ENCODE results near the gene SGK1.

Gene SGK1

GRCh38 chr6:134346932-134347545 is 29.1 kb upstream of the SGK1 start:
- no peak for TF ChIP-seq CTCF (IDR thresholded peaks at IDR 0.05; ENCODE audit: low read depth, low read length, missing control alignments)
- Histone ChIP-seq H3K27ac (no peak overlapping the region), H3K36me3 (replicated peaks) (no peaks in the 10 kb centered on the region), H3K4me3 (ENCODE audit: low read depth, low read length) (no peak overlapping the region), H3K27me3 (replicated peaks) (no peaks in the 10 kb centered on the region)
- in situ Hi-C loops (cut with HindIII; ENCODE audit: low pct_ligation_motif_present, low sequenced_read_pairs): no loop called here
- no peak for DNase-seq

GRCh38 chr6:134345789-134346188 is 27.9 kb upstream of the SGK1 start:
- H3K27ac ChIP-seq: no peak overlapping the region
- no peak for DNase-seq
- H3K27me3 ChIP-seq (replicated peaks): no peaks in the 10 kb centered on the region
- in situ Hi-C loops (cut with HindIII; ENCODE audit: low pct_ligation_motif_present, low sequenced_read_pairs): no loop called here
- no peaks in the 10 kb centered on the region for H3K36me3 ChIP-seq (replicated peaks)
- H3K4me3 ChIP-seq (ENCODE audit: low read depth, low read length): no peak overlapping the region
- TF ChIP-seq CTCF (IDR thresholded peaks at IDR 0.05; ENCODE audit: low read depth, low read length, missing control alignments): no peak

GRCh38 chr6:134343066-134343465 is 25.2 kb upstream of the SGK1 start:
- no peaks in the 10 kb centered on the region for H3K27me3 ChIP-seq (replicated peaks)
- H3K36me3 ChIP-seq (replicated peaks): no peaks in the 10 kb centered on the region
- no peak for TF ChIP-seq CTCF (IDR thresholded peaks at IDR 0.05; ENCODE audit: low read depth, low read length, missing control alignments)
- no peak for DNase-seq
- H3K4me3 ChIP-seq (ENCODE audit: low read depth, low read length): no peak overlapping the region
- H3K27ac ChIP-seq: no peak overlapping the region
- in situ Hi-C loops (cut with HindIII; ENCODE audit: low pct_ligation_motif_present, low sequenced_read_pairs): no loop called here

- in situ Hi-C loops (cut with HindIII; ENCODE audit: low pct_ligation_motif_present, low sequenced_read_pairs): no loop called here
- DNase-seq: no peak
- no peak overlapping the region for H3K4me3 ChIP-seq (ENCODE audit: low read depth, low read length)
- no peak overlapping the region for H3K27ac ChIP-seq
- no peaks in the 10 kb centered on the region for H3K27me3 ChIP-seq (replicated peaks)
- H3K36me3 ChIP-seq (replicated peaks): no peaks in the 10 kb centered on the region
- no peak for TF ChIP-seq CTCF (IDR thresholded peaks at IDR 0.05; ENCODE audit: low read depth, low read length, missing control alignments)
Measured at GRCh38 chr6:134341999-134342567, 24.2 kb upstream of the SGK1 start.

GRCh38 chr6:134340179-134340975 is 22.5 kb upstream of the SGK1 start:
- Histone ChIP-seq H3K4me3 (ENCODE audit: low read depth, low read length) (no peak overlapping the region), H3K27me3 (replicated peaks) (no peaks in the 10 kb centered on the region), H3K27ac (no peak overlapping the region), H3K36me3 (replicated peaks) (no peaks in the 10 kb centered on the region)
- TF ChIP-seq CTCF (IDR thresholded peaks at IDR 0.05; ENCODE audit: low read depth, low read length, missing control alignments): no peak
- in situ Hi-C loops (cut with HindIII; ENCODE audit: low pct_ligation_motif_present, low sequenced_read_pairs): no loop called here
- DNase-seq: no peak
